GM21390 (cell line): ENCODE results near the gene XDH.

Experiments used
- ATAC-seq: cut with Tn5 transposase; IDR thresholded peaks from one replicate; pipeline ENCODE4 v1.9.1; 2021; ENCODE audit not compliant: unreplicated experiment

The XDH gene

DNA sequence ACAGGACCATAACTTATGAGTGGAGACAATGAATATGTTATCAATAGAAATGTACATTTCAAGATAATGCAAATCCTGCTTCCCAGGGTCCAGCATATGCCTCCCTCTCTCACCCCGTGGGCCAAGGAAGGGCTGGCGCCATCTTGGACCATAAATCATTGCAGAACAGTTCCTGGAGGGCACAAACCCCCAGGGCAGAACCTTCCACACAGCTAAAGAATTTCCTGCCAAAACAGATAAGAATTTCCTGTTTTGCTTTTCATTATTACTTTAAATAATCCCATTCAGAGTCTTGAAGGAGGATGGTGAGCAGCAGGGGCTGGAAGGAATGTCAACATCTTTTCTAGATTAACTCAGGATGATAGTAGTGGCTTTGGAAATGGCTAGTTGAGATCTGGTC is 126.9 kb downstream of the XDH start:
- no peak for ATAC-seq

DNA sequence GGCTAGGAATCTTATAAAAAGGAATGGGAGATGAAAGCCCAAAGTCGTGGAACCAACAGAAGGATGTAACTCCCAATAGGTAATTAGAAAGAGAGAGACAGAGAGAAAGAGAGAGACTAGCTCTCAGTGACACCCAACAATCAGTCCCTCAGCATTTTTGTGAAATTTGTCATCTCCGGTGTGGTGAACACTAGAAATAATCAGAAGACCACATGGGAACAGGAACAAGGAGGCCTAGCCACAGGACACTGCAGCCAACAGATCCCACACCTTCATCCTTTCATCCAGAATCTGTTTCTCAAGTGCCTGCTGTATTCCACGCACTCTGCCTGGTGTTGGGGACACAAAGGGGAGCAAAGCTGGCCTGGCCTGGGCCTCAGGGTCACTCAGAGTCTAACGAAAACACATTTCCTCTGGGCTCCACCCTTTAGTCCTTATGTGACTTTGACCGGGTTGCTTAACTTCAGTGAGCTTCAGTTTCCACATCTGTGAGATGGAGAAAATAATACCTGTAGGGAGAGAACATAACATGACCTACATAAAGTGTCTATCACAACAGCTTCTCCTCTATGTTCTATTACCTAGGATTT is 127.5 kb downstream of the XDH start:
- no peak for ATAC-seq

- no peak for ATAC-seq
Observed at GRCh38 chr2:31286230-31286629, 128.3 kb downstream of the XDH start.
